Measurements from ENCODE around the gene PARL.

Gene PARL

GRCh38 chr3:183870563-183870962, 14.1 kb downstream of the PARL start:
- intact Hi-C loops (cut with DNase I) = no loop called here
- no peak for DNase-seq

DNA sequence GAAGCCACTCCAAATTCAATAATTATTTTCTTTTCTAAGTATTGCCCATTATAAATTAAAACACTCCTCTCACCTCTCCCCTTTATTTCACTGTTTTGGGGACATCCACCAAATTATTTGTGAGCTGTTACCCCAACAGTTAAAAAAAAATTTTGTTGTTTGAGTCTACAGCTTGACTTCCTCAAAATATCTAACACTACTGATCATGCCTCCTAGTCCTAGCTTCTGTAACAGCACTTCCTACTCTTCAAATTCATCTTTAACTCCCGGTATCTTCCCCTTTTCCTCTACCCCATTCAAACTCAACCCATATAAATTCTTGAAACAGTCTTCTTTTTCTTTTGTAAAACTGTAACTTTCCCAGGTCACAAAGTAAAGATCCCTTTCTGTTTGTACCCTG, 15.9 kb downstream of the PARL start:
- DNase-seq = no peak
- intact Hi-C loops (cut with DNase I) = no loop called here

DNA sequence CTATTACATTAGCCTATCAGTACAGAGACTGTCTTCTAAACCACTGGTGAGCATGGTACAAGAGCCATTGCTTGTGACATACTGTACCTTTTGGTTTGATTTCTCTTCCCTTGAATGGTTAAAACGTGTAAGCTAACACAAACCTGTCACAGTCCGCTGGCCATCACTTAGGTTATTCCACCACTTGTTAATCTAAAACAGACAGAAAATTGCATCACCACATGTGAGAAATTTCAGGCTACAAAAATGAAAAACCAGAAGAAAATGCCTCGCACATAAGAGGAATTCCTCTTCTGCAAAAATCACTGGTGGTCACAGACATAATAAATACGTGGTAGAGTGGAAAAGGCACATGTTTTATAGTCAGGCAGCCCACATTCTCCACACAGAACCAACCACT, 22.1 kb downstream of the PARL start:
- intact Hi-C loops (cut with DNase I) = no loop called here
- no peak for DNase-seq

DNA sequence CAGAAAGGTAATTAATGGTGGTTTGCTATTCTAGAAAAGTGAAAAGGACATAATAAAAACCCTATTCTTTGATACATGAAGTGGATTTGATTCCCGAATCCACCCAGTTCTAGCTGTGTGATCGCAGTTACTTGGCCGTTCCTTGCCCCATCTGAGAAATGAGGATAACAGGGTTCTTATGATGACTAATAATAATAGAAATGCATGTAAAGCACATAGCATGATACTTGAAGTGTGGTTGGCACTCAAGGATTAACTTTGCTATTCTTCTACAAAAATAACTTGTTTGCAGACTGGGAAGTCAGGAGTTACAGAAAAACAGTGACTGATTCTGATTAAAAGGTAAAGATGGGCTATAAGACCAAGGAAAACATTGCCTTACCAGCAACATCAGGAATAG, 26.8 kb downstream of the PARL start:
- intact Hi-C loops (cut with DNase I) = no loop called here

DNA sequence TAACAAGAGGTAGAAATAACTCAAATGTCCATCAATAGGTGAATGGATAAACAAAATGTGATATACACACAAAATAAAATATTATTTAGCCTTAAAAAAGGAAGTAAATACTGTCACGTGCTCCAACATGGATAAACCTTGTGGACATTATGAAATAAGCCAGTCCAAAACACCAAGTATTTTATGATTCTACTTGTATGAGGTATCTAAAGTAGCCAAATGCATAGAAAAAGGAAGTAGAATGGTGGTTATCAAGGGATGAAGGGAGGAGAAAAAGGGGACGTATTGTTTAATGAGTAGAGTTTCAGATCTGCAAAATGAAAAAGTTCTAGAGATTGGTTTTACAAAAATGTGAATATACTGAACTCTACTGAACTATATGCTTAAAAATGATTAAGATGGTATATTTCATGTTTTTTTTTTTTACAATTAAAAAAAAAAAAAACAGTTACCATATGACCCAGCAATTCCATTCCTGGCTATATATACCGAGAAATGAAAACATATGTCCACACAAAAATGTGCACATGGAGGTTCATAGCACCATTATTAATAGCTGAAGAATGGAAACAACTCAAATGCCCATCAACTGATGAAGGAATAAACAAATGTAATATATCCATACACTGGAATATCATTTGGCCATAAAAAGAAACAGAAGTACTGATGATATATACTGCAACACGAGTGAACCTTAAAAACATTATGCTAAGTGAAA, 30.2 kb downstream of the PARL start:
- DNase-seq = no peak
- intact Hi-C loops (cut with DNase I) = no loop called here

More for the DNA sequence above, 26.8 kb downstream of the PARL start:
- no peak for DNase-seq

- intact Hi-C loops (cut with DNase I) = no loop called here
- DNase-seq = no peak
Measured at GRCh38 chr3:183845608-183846288, 38.9 kb downstream of the PARL start.

DNA sequence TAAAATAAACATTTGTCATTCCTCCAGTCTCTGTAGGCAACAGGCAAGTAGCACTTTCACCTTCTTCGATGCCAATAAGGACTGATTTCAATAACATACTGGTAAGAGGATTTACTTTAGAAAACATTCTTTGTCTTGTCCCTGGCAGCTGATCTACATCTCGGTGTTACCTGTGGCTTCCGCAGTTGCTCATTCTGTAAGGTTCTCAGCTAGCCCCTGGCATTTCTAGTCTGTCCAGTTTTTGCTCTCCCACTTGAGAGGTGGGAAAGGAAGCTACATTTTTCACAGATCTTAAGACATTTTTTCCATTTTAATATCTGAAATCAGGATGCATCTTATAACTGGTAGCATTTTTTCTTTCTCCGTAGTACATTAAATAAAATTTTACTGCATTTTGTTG, 39.6 kb downstream of the PARL start:
- intact Hi-C loops (cut with DNase I) = no loop called here
- no peak for DNase-seq

DNA sequence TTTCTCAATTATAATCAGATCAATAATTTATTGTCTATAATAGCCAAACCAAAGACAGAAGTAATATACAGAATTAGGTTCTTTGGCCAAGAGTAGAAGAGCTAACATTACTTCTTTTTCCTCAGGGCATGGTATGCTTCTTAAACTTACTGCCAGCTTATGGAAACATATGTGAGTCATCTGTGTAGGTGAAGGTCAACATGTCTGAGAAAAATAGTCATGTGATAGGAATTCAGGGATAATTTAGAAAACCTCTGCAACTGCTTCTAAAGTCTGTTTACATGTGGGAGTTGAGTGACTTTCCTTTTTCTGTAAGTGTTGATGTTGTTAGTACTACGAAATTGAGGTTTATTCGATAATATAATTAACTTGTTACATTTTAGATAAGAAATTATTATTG, 40.1 kb downstream of the PARL start:
- intact Hi-C loops (cut with DNase I) = no loop called here
- DNase-seq = no peak

- no peak for DNase-seq
- intact Hi-C loops (cut with DNase I) = no loop called here
Measured at GRCh38 chr3:183839751-183840150, 44.9 kb downstream of the PARL start.

DNA sequence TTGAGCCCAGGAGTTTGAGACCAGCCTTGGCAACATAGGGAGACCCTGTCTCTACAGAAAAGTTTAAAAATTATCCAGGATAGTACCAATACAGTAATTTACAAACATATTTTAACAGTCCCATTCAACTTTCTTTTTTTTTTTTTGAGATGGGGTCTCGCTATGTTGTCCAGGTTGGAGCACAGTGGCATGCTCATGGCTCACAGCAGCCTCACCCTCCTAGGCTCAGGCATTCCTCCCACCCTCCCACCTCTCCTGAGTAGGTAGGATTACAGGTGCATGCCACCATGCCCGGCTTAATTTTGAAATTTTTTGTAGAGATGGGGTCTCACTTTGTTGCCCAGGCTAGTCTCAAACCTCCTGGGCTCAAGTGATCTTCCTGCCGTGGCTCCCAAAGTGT, 46.8 kb downstream of the PARL start:
- DNase-seq = no peak
- intact Hi-C loops (cut with DNase I) = no loop called here

DNA sequence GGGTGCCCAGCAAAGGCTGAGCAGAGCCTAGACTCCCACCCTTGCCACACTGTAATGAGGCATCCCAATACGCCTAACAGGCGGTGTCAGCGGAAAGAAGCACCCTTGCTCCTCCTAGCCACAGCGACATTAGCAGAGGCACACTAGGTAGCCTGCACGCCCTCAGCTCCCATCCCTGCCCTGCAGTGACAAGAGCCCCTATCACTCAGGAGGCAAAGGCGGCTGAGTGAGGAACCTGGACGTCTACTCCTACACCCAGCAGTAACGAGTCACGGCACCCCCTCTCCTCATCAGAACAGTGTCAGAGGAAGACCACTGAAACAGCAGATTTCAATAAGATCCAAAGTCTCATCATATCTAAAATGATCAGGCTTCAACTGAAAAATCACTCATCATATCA, 47.3 kb downstream of the PARL start:
- DNase-seq = no peak
- intact Hi-C loops (cut with DNase I) = no loop called here

DNA sequence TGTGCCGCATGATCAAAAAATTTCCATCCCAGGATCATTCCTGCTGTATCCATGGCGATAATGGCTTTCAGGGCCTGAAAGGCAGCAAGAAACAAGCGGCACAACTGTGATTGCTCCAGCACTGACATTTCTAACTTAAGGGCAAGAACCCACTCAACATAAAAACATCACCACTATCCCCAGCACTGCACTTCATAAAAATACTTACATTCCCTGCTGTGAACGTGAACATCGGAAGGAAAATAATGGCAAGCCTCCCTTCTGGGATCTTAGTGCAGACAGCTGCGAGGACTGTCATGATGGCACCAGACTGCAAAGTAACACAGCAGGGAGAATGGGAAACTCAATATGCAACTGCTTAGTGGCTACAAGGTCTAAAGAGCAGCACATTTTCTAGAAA, 51.2 kb downstream of the PARL start:
- no peak for DNase-seq
- intact Hi-C loops (cut with DNase I) = no loop called here

DNA sequence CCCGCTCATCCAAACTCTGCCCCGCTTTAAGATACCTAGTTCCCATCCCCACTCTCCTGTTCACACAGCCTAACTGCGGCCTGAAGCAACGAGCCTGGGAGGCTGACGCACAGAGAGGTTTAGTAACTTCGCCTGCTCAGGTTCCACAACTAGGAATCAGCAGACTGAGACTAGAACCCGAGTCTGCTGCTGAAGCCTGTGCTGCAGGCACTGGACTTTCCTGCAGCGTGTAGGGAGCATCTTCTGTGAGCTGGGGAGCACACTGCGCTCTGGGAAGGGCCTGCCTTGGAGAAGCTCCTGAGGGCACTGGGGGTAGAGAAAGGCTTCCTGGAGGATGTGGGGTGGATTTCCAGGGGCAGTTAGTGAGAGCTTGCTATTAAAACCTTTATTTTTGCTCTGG, 54.5 kb downstream of the PARL start:
- intact Hi-C loops (cut with DNase I) = no loop called here
- DNase-seq = peak in 2 of 10 donors; percentile 39 to 71

DNA sequence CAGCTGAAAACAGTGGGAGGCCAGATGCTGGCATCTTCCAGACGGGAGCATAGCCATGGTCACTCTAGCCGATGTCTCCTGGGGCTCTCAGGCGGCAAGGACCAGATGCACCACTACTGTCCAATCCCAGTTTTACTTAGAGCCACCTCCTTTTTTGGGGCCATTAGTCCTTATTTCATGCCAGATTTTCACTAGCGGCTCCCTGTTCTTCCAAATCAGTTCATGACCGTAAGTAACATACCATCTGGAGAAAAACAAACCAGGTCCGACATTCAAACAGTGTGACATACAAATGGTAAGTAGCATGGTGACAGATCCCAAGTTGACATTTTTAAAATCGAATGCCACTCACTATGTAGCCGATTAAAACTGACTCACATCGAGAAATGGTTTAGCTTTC, 55.2 kb downstream of the PARL start:
- intact Hi-C loops (cut with DNase I) = loop anchor here (5.0 to 10.0 kb wide), 2 partner anchors 53 to 195 kb away; partner anchors contain the start of genes KLHL24 and PARL
- DNase-seq = no peak

DNA sequence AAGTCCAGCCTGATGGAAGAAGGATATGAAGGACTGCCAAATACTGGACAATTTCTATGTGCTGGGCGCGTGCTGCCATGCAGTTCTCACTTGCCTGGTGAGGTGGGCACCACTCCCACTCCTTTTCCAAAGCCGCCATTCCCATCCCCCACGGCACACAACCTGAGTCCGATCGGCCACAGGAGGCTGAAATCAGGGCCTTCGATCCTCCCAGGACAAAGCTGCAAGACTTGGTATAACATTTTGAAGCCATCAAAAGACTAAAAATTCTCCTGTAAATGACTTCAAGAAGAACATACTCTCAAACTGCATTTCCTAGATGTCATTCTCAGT, 56.2 kb downstream of the PARL start:
- intact Hi-C loops (cut with DNase I) = loop anchor here (5.0 to 10.0 kb wide), 2 partner anchors 54 to 194 kb away; partner anchors contain the start of genes KLHL24 and PARL
- DNase-seq = peak in 1 of 10 donors; percentile 52

DNA sequence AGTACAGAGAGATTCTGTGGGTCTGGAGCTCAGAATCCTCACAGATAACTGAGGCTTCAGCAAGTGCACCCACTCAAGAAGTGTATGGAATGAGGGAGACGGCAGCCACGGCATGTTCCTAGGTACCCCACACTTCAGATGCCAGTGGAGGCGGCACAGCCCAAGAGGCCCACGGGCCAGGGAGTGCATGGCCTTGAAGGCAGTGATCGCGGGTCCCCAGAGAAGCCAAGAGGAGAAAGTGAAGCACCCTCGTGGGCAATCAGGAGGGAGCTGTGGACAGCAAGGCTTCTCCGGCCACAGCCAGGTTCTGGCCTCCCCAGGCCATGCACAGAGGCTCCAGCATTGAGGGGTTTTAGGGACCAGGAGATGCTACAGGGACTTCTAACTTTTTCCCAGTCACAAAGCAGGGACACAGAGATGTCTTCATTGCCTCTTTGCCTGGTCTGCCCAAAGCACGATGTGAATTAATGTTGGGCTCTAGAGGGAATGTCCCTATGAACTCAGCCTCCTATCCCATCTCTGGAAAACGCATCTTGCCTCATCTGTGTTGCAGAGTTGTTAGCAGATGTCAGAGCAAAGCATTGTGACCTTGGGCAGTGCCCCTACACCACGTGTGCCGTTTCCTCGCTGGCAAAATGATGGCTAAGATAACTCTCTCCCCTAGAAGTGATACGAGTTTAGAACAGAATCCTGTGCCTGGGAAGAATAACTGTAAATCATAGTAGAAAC, 56.7 kb downstream of the PARL start:
- DNase-seq = peak in 1 of 10 donors; percentile 64
- intact Hi-C loops (cut with DNase I) = loop anchor here (5.0 to 10.0 kb wide), 2 partner anchors 54 to 193 kb away; partner anchors contain the start of genes KLHL24 and PARL

DNA sequence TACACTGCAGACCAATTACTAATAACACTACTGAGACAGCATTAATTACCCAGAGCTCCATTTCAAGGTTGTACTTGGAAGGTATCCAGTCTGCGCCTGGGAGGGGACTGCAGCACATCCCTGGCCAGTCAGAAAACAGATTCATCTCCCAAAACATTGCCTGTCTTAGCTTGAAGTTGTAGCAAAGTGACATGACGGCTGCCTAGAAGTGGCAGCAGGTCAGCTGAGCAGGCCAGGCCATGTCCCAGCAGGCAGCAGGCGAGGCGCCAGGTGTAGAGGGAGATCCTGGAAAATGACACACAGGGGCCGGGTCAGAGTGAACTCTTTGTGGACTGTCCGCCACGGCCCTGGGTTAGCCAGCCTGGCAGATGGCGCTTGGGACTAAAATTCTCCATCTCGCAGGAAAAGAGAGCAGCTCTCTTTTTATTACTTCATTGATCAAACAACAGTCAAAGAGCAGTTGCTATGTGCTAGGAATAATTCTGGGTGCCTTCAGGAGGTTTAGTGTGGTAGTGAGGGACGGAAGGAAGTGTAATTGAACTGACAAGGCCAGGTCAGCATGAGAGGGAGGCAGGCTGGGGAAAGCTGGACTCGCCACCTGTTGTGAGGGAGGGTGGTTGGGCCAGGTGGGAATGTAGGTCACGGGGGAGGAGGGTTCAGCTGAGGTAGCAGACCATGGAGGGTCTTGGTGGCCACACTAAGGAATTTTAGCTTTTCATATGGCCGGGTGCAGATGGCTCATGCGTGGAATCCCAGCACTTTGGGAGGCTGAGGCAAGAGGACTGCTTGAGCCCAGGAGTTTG, 58.0 kb downstream of the PARL start:
- intact Hi-C loops (cut with DNase I) = loop anchor here (5.0 to 10.0 kb wide), 2 partner anchors 56 to 192 kb away; partner anchors contain the start of genes KLHL24 and PARL
- peak in 2 of 10 donors; percentile 65 to 69 for DNase-seq

GRCh38 chr3:183825456-183826161, 59.1 kb downstream of the PARL start, which contains the start of gene MAP6D1:
MAP6D1 (minus strand) TSS chr3:183825577; CDS start chr3:183825547, 30 bp downstream.
- intact Hi-C loops (cut with DNase I) = loop anchor here (5.0 to 10.0 kb wide), 2 partner anchors 57 to 191 kb away; partner anchors contain the start of genes KLHL24 and PARL
- peak; percentile 63 to 97 (median 70) for DNase-seq

GRCh38 chr3:183824761-183825455, 59.8 kb downstream of the PARL start:
- intact Hi-C loops (cut with DNase I) = loop anchor here (5.0 to 10.0 kb wide), 2 partner anchors 57 to 190 kb away; partner anchors contain the start of genes KLHL24 and PARL
- DNase-seq = peak in 5 of 10 donors; percentile 26 to 89 (median 74)

Data from posterior cingulate gyrus (tissue), 11 donors.